ENCODE results near the gene CTNNBL1.

DNA sequence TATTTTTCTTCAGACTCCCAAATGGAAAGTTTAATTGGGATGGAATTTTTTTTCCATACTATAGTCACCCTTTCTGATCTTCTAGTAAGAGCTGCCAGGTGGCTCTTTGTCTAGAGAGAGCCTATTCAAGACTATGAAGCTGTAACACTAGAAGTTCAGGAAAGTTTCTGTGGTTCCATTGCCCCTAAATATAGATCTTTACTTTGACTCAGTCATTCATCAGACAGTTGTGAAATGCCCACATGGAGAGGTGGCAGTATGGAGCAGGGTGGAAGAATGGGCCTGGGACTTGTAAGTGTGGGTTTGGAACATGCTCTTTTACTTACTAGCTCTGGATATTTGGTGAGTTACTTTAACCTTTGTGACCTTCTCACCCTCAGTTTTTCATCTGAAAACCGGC is 87.8 kb downstream of the CTNNBL1 start:
- TF ChIP-seq, protein P1, sequence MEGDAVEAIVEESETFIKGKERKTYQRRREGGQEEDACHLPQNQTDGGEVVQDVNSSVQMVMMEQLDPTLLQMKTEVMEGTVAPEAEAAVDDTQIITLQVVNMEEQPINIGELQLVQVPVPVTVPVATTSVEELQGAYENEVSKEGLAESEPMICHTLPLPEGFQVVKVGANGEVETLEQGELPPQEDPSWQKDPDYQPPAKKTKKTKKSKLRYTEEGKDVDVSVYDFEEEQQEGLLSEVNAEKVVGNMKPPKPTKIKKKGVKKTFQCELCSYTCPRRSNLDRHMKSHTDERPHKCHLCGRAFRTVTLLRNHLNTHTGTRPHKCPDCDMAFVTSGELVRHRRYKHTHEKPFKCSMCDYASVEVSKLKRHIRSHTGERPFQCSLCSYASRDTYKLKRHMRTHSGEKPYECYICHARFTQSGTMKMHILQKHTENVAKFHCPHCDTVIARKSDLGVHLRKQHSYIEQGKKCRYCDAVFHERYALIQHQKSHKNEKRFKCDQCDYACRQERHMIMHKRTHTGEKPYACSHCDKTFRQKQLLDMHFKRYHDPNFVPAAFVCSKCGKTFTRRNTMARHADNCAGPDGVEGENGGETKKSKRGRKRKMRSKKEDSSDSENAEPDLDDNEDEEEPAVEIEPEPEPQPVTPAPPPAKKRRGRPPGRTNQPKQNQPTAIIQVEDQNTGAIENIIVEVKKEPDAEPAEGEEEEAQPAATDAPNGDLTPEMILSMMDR (IDR thresholded peaks at IDR 0.05), result no peak
- TF ChIP-seq ZFX (IDR thresholded peaks at IDR 0.05; ENCODE audit: borderline replicate concordance), result no peak
